Adrenal gland (tissue), 12 donors: ENCODE measurements around the gene AHI1. TPM values are rescaled to one million over a fixed set of nuclear protein-coding genes. Genes with fewer than 3 reads are reported as not detected.

Experiments
- DNase-seq, 7 donors: peaks; one replicate each; pipeline ENCODE4 v3.0.0-alpha.2; 2019 to 2020
- H3K27ac ChIP-seq, 5 donors: fragments of 200-600 bp; sonication (generic) in 4 of 5; 1 replicate in 3 of 5; 2 replicates in 2 of 5; pipeline versions ENCODE4 v1.5.1 to v1.8.0; 2016 to 2020; ENCODE audit warnings: mild to moderate bottlenecking in 1 of 5
- H3K27me3 ChIP-seq: fragments of 200-600 bp; 2 replicates; pipeline ENCODE4 v1.8.0; 2021
- H3K36me3 ChIP-seq, 2 donors: fragments of 200-600 bp; replicated peaks in 1 of 2; 1 replicate in 1 of 2; 2 replicates in 1 of 2; pipeline versions ENCODE4 v1.5.1 to v1.8.0; 2018 to 2022
- H3K4me1 ChIP-seq, 2 donors: fragments of 200-600 bp; replicated peaks in 1 of 2; 1 replicate in 1 of 2; 2 replicates in 1 of 2; pipeline versions ENCODE4 v1.5.1 to v1.8.0; 2018 to 2021
- H3K4me3 ChIP-seq, 4 donors: fragments of 200-600 bp; sonication (generic) in 3 of 4; one replicate each; pipeline ENCODE4 v1.5.1; 2016 to 2018
- H3K9me3 ChIP-seq, 3 donors: fragments of 200-600 bp; sonication (generic) in 1 of 3; replicated peaks in 1 of 3; 1 replicate in 2 of 3; 2 replicates in 1 of 3; pipeline versions ENCODE4 v1.5.1 to v1.8.0; 2016 to 2021
- POLR2A ChIP-seq, 2 donors: fragments of 450-650 bp; IDR thresholded peaks; one replicate each; pipeline ENCODE4 v1.6.1; 2017; ENCODE audit warnings: antibody characterized with exemption in 2 of 2, mild to moderate bottlenecking in 2 of 2, moderate library complexity in 1 of 2
- WGBS, 4 donors: extraction: QIAGEN DNeasy Blood & Tissue Kit in 2 of 4; methylation state at CpG; one replicate each; pipeline versions ENCODE4 v1.1.5 to v1.1.7; 2013 to 2017; 5-methylcytosine and 5-hydroxymethylcytosine counted together
- intact Hi-C, 2 donors: fragments of 100-400 bp; cut with DNase I; formaldehyde crosslinking; loops; one replicate each; pipeline versions ENCODE4 v1.14.1 to v1.15.0; 2022 to 2023
- polyA plus RNA-seq, 3 donors: library from polyadenylated mRNA; stranded (reverse); fragments of 200-250 nt in 2 of 3; fragments of 350-450 nt in 1 of 3; fragmentation: Illumina TruSeq in 1 of 3; extraction: RNeasy Lipid Tissue Mini Kit (QIAGEN cat#74804) in 1 of 3; gene quantifications; one replicate each; pipeline ENCODE4 v1.2.3, GENCODE V29; 2013 to 2014
- total RNA-seq, 9 donors: library from RNA; depleted of rRNA in 4 of 9; stranded (reverse); fragments of >200 nt in 4 of 9; fragments of 120-200 nt in 1 of 9; fragmentation: NEBNext Ultra II Directional in 1 of 9; extraction: Animal tissue kit (Norgen Biotek cat#: 25700) in 1 of 9; gene quantifications; one replicate each; pipeline versions ENCODE4 v1.1.0 to v1.2.4, GENCODE V29; 2013 to 2023
- TF ChIP-seq, protein P1 (sequence below), 6 experiments: fragments of 450-650 bp in 4 of 6; fragments of 200-600 bp in 2 of 6; sonication (generic) in 1 of 6; IDR thresholded peaks; 1 replicate in 5 of 6; 2 replicates in 1 of 6; pipeline versions ENCODE4 v1.5.1 to v1.8.0; 2016 to 2021; ENCODE audit warnings: antibody characterized with exemption in 6 of 6, mild to moderate bottlenecking in 2 of 6, moderate library complexity in 1 of 6
- donor health status: healthy with polysubstance abuse.
- donor health status: Bipolar disorder and iron deficiency.
- donor health status: DM: yes; HTN: yes; CAD: no.
- donor health status: DM: no; HTN: no; CAD: no.
- donor health status: DM: no; HTN: no; CAD: no.
- donor health status: DM: yes; HTN: yes; CAD: no.

The AHI1 gene
- total and polyA plus RNA-seq, 12 donors = 9.2 to 68.7 (median 35.4) TPM

- Histone ChIP-seq H3K9me3 (peaks cover 0 to 5% (median 0%) of the 10 kb centered on the region in 3 donors), H3K27ac (no peak overlapping the region), H3K27me3 (no peaks in the 10 kb centered on the region), H3K4me3 (no peak overlapping the region), H3K36me3 (no peaks in the 10 kb centered on the region), H3K4me1 (peaks cover 0 to 8% of the 10 kb centered on the region in 2 donors)
- DNase-seq = no peak
- intact Hi-C loops = no loop called here
- TF ChIP-seq POLR2A (IDR thresholded peaks at IDR 0.05) = no peak
- TF ChIP-seq, protein P1, sequence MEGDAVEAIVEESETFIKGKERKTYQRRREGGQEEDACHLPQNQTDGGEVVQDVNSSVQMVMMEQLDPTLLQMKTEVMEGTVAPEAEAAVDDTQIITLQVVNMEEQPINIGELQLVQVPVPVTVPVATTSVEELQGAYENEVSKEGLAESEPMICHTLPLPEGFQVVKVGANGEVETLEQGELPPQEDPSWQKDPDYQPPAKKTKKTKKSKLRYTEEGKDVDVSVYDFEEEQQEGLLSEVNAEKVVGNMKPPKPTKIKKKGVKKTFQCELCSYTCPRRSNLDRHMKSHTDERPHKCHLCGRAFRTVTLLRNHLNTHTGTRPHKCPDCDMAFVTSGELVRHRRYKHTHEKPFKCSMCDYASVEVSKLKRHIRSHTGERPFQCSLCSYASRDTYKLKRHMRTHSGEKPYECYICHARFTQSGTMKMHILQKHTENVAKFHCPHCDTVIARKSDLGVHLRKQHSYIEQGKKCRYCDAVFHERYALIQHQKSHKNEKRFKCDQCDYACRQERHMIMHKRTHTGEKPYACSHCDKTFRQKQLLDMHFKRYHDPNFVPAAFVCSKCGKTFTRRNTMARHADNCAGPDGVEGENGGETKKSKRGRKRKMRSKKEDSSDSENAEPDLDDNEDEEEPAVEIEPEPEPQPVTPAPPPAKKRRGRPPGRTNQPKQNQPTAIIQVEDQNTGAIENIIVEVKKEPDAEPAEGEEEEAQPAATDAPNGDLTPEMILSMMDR (IDR thresholded peaks at IDR 0.05) = no peak
Observed at GRCh38 chr6:135474362-135474761, 23.2 kb downstream of the AHI1 start.

GRCh38 chr6:135465903-135466302, 31.6 kb downstream of the AHI1 start:
- intact Hi-C loops = no loop called here
- H3K9me3 ChIP-seq = no peaks in the 10 kb centered on the region
- DNase-seq = no peak
- 92 to 94% (median 92%) methylated on average over 4 of the region's 4 CpGs for WGBS, 4 donors
- no peaks in the 10 kb centered on the region for H3K4me1 ChIP-seq
- no peak overlapping the region for H3K4me3 ChIP-seq
- H3K27ac ChIP-seq = no peak overlapping the region
- no peak for TF ChIP-seq POLR2A (IDR thresholded peaks at IDR 0.05)
- TF ChIP-seq, protein P1 (IDR thresholded peaks at IDR 0.05) = no peak
- no peaks in the 10 kb centered on the region for H3K27me3 ChIP-seq
- peaks cover 0 to 15% of the 10 kb centered on the region in 2 donors for H3K36me3 ChIP-seq

GRCh38 chr6:135465307-135465706, 32.2 kb downstream of the AHI1 start:
- WGBS, 4 donors = 90 to 100% (median 95%) methylated on average over 1 of the region's 1 CpG
- H3K36me3 ChIP-seq = peaks cover 0 to 15% of the 10 kb centered on the region in 2 donors
- no peaks in the 10 kb centered on the region for H3K27me3 ChIP-seq
- DNase-seq = no peak
- H3K27ac ChIP-seq = no peak overlapping the region
- no peaks in the 10 kb centered on the region for H3K4me1 ChIP-seq
- TF ChIP-seq POLR2A (IDR thresholded peaks at IDR 0.05) = no peak
- TF ChIP-seq, protein P1 (IDR thresholded peaks at IDR 0.05) = no peak
- H3K4me3 ChIP-seq = no peak overlapping the region
- H3K9me3 ChIP-seq = no peaks in the 10 kb centered on the region
- intact Hi-C loops = no loop called here

GRCh38 chr6:135464634-135465033, 32.9 kb downstream of the AHI1 start:
- TF ChIP-seq, protein P1 (IDR thresholded peaks at IDR 0.05) = no peak
- no peak for TF ChIP-seq POLR2A (IDR thresholded peaks at IDR 0.05)

More at GRCh38 chr6:135464634-135465033, 32.9 kb downstream of the AHI1 start:
- H3K4me1 ChIP-seq = no peaks in the 10 kb centered on the region
- no peak for DNase-seq
- peaks cover 0 to 15% of the 10 kb centered on the region in 2 donors for H3K36me3 ChIP-seq
- WGBS, 4 donors = 98 to 100% (median 100%) methylated on average over 1 of the region's 1 CpG
- intact Hi-C loops = no loop called here
- no peak overlapping the region for H3K27ac ChIP-seq
- no peaks in the 10 kb centered on the region for H3K9me3 ChIP-seq
- no peaks in the 10 kb centered on the region for H3K27me3 ChIP-seq
- no peak overlapping the region for H3K4me3 ChIP-seq
